CD4-positive, alpha-beta T cell (primary cell): Measurements from ENCODE around the gene DNAH9. TPM values are rescaled to one million over a fixed set of nuclear protein-coding genes. Genes with fewer than 3 reads are reported as not detected.

Experiments used
- ATAC-seq: fragments of 200-7000 bp; cut with Tn5 transposase; one replicate; pipeline ENCODE4 v1.10.0; 2022; ENCODE audit warnings: mild to moderate bottlenecking; ENCODE audit not compliant: poor library complexity
- CTCF ChIA-PET: fragments of 350-600 bp; sonication (Branson Sonifier 250); formaldehyde crosslinking; loops from one replicate; lab custom pipeline; 2021; ENCODE audit warnings: antibody characterized with exemption, inconsistent platforms; lab: Charles Lee
- POLR2A ChIA-PET: fragments of 350-600 bp; sonication (Branson Sonifier 250); formaldehyde crosslinking; loops from one replicate; lab custom pipeline; 2021; ENCODE audit warnings: antibody characterized with exemption, inconsistent platforms; lab: Charles Lee
- DNase-seq, 14 experiments: peaks; one replicate each; pipeline ENCODE4 v3.0.0-alpha.2; 2013 to 2020; ENCODE audit warnings: mixed read lengths in 2 of 14
- H3K27ac ChIP-seq, 2 donors: one replicate each; pipeline versions ENCODE4 v1.5.1 to v1.7.0; 2013; ENCODE audit warnings: low read length in 2 of 2, low read depth in 1 of 2, mild to moderate bottlenecking in 1 of 2
- H3K27me3 ChIP-seq, 2 experiments: 1 replicate in 1 of 2; 2 replicates in 1 of 2; pipeline versions ENCODE4 v1.6.1 to v1.7.0; 2013; ENCODE audit warnings: low read length in 2 of 2, control low read depth in 1 of 2, mild to moderate bottlenecking in 1 of 2, moderate library complexity in 1 of 2; ENCODE audit not compliant: insufficient read depth in 2 of 2, control insufficient read depth in 1 of 2
- H3K36me3 ChIP-seq: one replicate; pipeline ENCODE4 v1.6.1; 2013; ENCODE audit warnings: low read length, control low read depth; ENCODE audit not compliant: insufficient read depth
- H3K4me1 ChIP-seq: one replicate; pipeline ENCODE4 v1.6.1; 2013; ENCODE audit warnings: low read length, control low read depth; ENCODE audit not compliant: insufficient read depth
- H3K4me3 ChIP-seq: one replicate; pipeline ENCODE4 v1.5.1; 2013; ENCODE audit warnings: mild to moderate bottlenecking, low read length, moderate library complexity
- H3K9me3 ChIP-seq, 2 experiments: 1 replicate in 1 of 2; 2 replicates in 1 of 2; pipeline versions ENCODE4 v1.6.1 to v1.7.0; 2013; ENCODE audit warnings: low read length in 2 of 2, mild to moderate bottlenecking in 2 of 2, control low read depth in 1 of 2, moderate library complexity in 1 of 2; ENCODE audit not compliant: control insufficient read depth in 1 of 2, insufficient read depth in 1 of 2
- H3K27ac Mint-ChIP-seq: one replicate; pipeline ENCODE4 v1.8.0; 2020; ENCODE audit warnings: mixed read lengths
- H3K27me3 Mint-ChIP-seq: one replicate; pipeline ENCODE4 v1.8.0; 2021; ENCODE audit warnings: mixed read lengths
- H3K36me3 Mint-ChIP-seq: one replicate; pipeline ENCODE4 v1.8.0; 2021; ENCODE audit warnings: low read depth, mixed read lengths
- H3K4me1 Mint-ChIP-seq: one replicate; pipeline ENCODE4 v1.8.0; 2021; ENCODE audit warnings: low read depth, mixed read lengths
- H3K4me3 Mint-ChIP-seq: one replicate; pipeline ENCODE4 v1.8.0; 2020; ENCODE audit warnings: mild to moderate bottlenecking, mixed read lengths
- H3K9me3 Mint-ChIP-seq: one replicate; pipeline ENCODE4 v1.8.0; 2020; ENCODE audit warnings: mixed read lengths
- intact Hi-C, 2 experiments: fragments of 100-400 bp; cut with DNase I in 1 of 2; cut with micrococcal nuclease in 1 of 2; formaldehyde crosslinking; loops; one replicate each; pipeline versions ENCODE4 v1.15.1 to v1.9.0; 2023 to 2025; cut with DNase I, micrococcal nuclease
- total RNA-seq, 174 experiments: library from RNA in 2 of 174; stranded (reverse) in 2 of 174; gene quantifications; one replicate each; pipeline ENCODE4 v1.2.3 and lab custom pipeline; 2021 to 2026
- TF ChIP-seq, protein P1 (sequence below): fragments of 200-600 bp; IDR thresholded peaks from one replicate; pipeline ENCODE4 v1.8.0; 2022; ENCODE audit warnings: antibody characterized with exemption, mild to moderate bottlenecking

Gene DNAH9
- total RNA-seq, 2 experiments from 2014 or later = not detected

DNA sequence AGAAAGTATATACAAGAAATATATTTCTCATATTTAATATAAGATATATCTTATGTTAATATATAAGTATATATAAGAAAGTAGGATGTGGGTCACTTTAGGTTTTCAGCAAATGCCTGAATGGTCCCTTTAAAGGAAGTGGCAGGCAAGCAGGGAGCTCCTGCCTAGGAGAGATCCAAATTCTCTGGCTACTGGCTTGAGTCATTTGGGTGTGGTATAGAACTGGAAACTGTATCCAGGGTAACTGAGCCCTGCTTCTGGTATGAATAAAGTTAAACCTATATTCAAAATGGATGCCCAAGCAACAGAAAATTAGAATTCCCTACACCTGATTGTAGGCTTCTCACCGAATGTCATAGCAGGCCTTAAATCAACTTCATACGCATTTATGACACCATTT lies 254.6 kb downstream of the DNAH9 start:
- Histone ChIP-seq H3K36me3 (no peaks in the 10 kb centered on the region), H3K4me3 (no peak overlapping the region), H3K9me3 (peaks cover 0 to 8% of the 10 kb centered on the region in 2 experiments), H3K27ac (no peak overlapping the region), H3K4me1 (no peaks in the 10 kb centered on the region), H3K27me3 (no peaks in the 10 kb centered on the region)
- H3K9me3 Mint-ChIP-seq = peaks cover 8% of the 10 kb centered on the region
- TF ChIP-seq, protein P1, sequence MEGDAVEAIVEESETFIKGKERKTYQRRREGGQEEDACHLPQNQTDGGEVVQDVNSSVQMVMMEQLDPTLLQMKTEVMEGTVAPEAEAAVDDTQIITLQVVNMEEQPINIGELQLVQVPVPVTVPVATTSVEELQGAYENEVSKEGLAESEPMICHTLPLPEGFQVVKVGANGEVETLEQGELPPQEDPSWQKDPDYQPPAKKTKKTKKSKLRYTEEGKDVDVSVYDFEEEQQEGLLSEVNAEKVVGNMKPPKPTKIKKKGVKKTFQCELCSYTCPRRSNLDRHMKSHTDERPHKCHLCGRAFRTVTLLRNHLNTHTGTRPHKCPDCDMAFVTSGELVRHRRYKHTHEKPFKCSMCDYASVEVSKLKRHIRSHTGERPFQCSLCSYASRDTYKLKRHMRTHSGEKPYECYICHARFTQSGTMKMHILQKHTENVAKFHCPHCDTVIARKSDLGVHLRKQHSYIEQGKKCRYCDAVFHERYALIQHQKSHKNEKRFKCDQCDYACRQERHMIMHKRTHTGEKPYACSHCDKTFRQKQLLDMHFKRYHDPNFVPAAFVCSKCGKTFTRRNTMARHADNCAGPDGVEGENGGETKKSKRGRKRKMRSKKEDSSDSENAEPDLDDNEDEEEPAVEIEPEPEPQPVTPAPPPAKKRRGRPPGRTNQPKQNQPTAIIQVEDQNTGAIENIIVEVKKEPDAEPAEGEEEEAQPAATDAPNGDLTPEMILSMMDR = no peak
- no peak overlapping the region for H3K27ac Mint-ChIP-seq
- ChIA-PET CTCF (no interaction called here), POLR2A (no interaction called here)
- H3K36me3 Mint-ChIP-seq = no peaks in the 10 kb centered on the region
- H3K4me1 Mint-ChIP-seq = no peaks in the 10 kb centered on the region
- ATAC-seq (no peak), DNase-seq (no peak)
- no peaks in the 10 kb centered on the region for H3K27me3 Mint-ChIP-seq
- no peak overlapping the region for H3K4me3 Mint-ChIP-seq
- intact Hi-C loops = no loop called here

DNA sequence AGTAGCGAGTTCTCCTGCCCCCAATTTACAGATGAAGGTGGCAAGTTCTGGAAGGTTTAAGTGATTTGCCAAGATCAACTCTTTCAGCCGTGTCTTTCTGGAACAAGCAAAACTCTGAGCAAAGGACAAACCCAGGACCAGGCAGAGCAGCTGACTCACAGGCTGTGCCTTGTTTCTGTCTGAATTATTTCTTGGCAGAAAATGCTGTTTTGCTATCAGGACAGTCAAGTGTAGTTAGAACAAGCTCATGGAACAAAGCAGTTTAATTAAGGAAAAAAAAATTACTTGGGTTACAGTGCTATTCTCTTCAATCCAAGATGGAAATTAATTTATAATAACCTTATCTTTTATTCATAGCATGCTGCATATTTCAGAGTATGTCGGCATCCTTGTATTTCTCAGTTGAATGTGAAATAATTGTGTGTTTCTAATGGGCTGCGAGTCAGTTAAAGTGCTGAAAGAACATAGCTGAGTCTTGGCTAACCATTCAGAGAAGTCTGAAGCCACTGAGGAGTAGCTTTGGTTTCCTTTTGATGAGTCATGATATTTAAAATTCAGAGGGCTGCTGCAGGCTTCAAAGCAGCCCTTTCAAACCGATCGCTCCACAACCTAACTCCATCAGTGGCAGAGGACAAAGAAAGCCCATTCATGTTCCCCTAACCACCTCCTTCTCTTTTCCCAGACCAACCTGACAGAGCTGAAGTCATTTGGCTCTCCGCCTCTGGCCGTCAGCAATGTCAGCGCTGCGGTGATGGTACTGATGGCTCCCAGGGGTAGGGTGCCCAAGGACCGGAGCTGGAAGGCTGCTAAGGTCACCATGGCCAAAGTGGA lies 255.3 kb downstream of the DNAH9 start:
- intact Hi-C loops = no loop called here
- TF ChIP-seq, protein P1 = no peak
- Mint-ChIP-seq H3K4me3 (no peak overlapping the region), H3K9me3 (peaks cover 9% of the 10 kb centered on the region), H3K36me3 (no peaks in the 10 kb centered on the region), H3K27me3 (no peaks in the 10 kb centered on the region), H3K27ac (no peak overlapping the region), H3K4me1 (no peaks in the 10 kb centered on the region)
- Histone ChIP-seq H3K27me3 (no peaks in the 10 kb centered on the region), H3K4me3 (no peak overlapping the region), H3K4me1 (no peaks in the 10 kb centered on the region), H3K27ac (no peak overlapping the region), H3K9me3 (peaks cover 0 to 8% of the 10 kb centered on the region in 2 experiments), H3K36me3 (no peaks in the 10 kb centered on the region)
- ChIA-PET POLR2A (interaction anchor here (0.8 kb wide), 1 partner anchor 26 kb away, joined by 3 read pairs; no protein-coding TSS in a partner anchor), CTCF (no interaction called here)
- no peak for ATAC-seq
- DNase-seq = no peak

DNA sequence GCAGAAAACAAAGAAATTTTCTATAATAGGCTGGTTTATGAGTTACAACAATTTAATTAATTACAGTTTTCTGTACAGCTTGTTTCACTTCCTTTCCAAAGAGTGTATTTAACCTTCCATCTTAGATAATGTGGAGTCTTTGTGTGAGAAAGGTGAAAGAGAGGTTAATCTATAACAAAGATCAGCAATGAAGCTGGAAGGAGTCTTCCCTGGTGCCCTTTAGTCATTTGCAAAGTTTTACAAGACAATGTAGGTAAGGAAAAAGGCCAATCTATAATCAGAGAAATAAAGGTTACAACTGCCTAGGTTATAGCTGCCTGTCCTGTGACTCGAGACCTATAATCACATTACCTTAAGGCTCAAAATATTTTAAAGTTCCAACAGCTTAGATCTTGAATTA lies 257.0 kb downstream of the DNAH9 start:
- H3K27me3 ChIP-seq = no peaks in the 10 kb centered on the region
- H3K36me3 ChIP-seq = no peaks in the 10 kb centered on the region
- POLR2A ChIA-PET = no interaction called here
- H3K27ac Mint-ChIP-seq = no peak overlapping the region
- H3K4me1 ChIP-seq = no peaks in the 10 kb centered on the region
- no peaks in the 10 kb centered on the region for H3K36me3 Mint-ChIP-seq
- H3K27me3 Mint-ChIP-seq = no peaks in the 10 kb centered on the region
- peaks cover 2% of the 10 kb centered on the region for H3K9me3 Mint-ChIP-seq
- no peak for ATAC-seq
- no peaks in the 10 kb centered on the region for H3K4me1 Mint-ChIP-seq
- H3K4me3 ChIP-seq = no peak overlapping the region
- DNase-seq = no peak
- H3K4me3 Mint-ChIP-seq = no peak overlapping the region
- intact Hi-C loops = no loop called here
- H3K27ac ChIP-seq = no peak overlapping the region
- CTCF ChIA-PET = no interaction called here
- peaks cover 0 to 2% of the 10 kb centered on the region in 2 experiments for H3K9me3 ChIP-seq
- TF ChIP-seq, protein P1 = no peak
